Esophagus (tissue), 2 donors: Measurements from ENCODE around the gene UBE2F. TPM values are rescaled to one million over a fixed set of nuclear protein-coding genes. Genes with fewer than 3 reads are reported as not detected.

Source experiments
- H3K27ac ChIP-seq, 2 donors: one replicate each; pipeline ENCODE4 v1.5.1; 2013; ENCODE audit warnings: low read depth in 2 of 2, mild to moderate bottlenecking in 2 of 2, inconsistent platforms in 1 of 2, low read length in 1 of 2, moderate library complexity in 1 of 2
- H3K27me3 ChIP-seq, 2 donors: one replicate each; pipeline ENCODE4 v1.6.1; 2013; ENCODE audit warnings: low read length in 2 of 2, control low read depth in 1 of 2, mild to moderate bottlenecking in 1 of 2; ENCODE audit not compliant: insufficient read depth in 2 of 2, control insufficient read depth in 1 of 2
- H3K36me3 ChIP-seq, 2 donors: one replicate each; pipeline ENCODE4 v1.6.1; 2013; ENCODE audit warnings: low read length in 1 of 2; ENCODE audit not compliant: control insufficient read depth in 2 of 2, insufficient read depth in 2 of 2
- H3K4me1 ChIP-seq, 2 donors: one replicate each; pipeline ENCODE4 v1.6.1; 2013; ENCODE audit warnings: low read length in 1 of 2; ENCODE audit not compliant: control insufficient read depth in 2 of 2, insufficient read depth in 2 of 2
- H3K4me3 ChIP-seq, 2 donors: one replicate each; pipeline ENCODE4 v1.5.1; 2013; ENCODE audit warnings: low read length in 2 of 2, mild to moderate bottlenecking in 2 of 2, low read depth in 1 of 2, moderate library complexity in 1 of 2
- H3K9me3 ChIP-seq, 2 donors: one replicate each; pipeline ENCODE4 v1.6.1; 2013; ENCODE audit warnings: mild to moderate bottlenecking in 2 of 2, low read depth in 1 of 2, low read length in 1 of 2, moderate library complexity in 1 of 2; ENCODE audit not compliant: control insufficient read depth in 2 of 2, insufficient read depth in 1 of 2
- WGBS, 2 donors: extraction: QIAGEN DNeasy Blood & Tissue Kit; methylation state at CpG; one replicate each; pipeline ENCODE4 v1.1.7; 2013; 5-methylcytosine and 5-hydroxymethylcytosine counted together
- polyA plus RNA-seq, 2 donors: library from polyadenylated mRNA; stranded (reverse); fragments of 200-250 nt; gene quantifications; one replicate each; pipeline ENCODE4 v1.2.3, GENCODE V29; 2013
- donor health status: healthy with polysubstance abuse.
- donor health status: Bipolar disorder and iron deficiency.

UBE2F gene
- polyA plus RNA-seq, 2 donors, result 45.5 to 52.3 TPM

- 86 to 87% methylated on average over 4 of the region's 4 CpGs for WGBS, 2 donors
- no peaks in the 10 kb centered on the region for H3K9me3 ChIP-seq
- H3K27ac ChIP-seq, result no peak overlapping the region
- H3K27me3 ChIP-seq, result no peaks in the 10 kb centered on the region
- H3K4me3 ChIP-seq, result no peak overlapping the region
- no peaks in the 10 kb centered on the region for H3K4me1 ChIP-seq
- peaks cover 0 to 3% of the 10 kb centered on the region in 2 donors for H3K36me3 ChIP-seq
Observed at GRCh38 chr2:238021327-238021726, 54.5 kb downstream of the UBE2F start.

- Histone ChIP-seq H3K27ac (no peak overlapping the region), H3K9me3 (no peaks in the 10 kb centered on the region), H3K4me3 (no peak overlapping the region), H3K27me3 (no peaks in the 10 kb centered on the region), H3K4me1 (no peaks in the 10 kb centered on the region), H3K36me3 (peaks cover 0 to under 1% of the 10 kb centered on the region in 2 donors)
- WGBS, 2 donors, result 88 to 91% methylated on average over 5 of the region's 5 CpGs
Observed at GRCh38 chr2:238022594-238023157, 55.9 kb downstream of the UBE2F start.

- Histone ChIP-seq H3K9me3 (no peaks in the 10 kb centered on the region), H3K4me1 (no peaks in the 10 kb centered on the region), H3K4me3 (no peak overlapping the region), H3K36me3 (peaks cover 0 to 2% of the 10 kb centered on the region in 2 donors), H3K27me3 (no peaks in the 10 kb centered on the region), H3K27ac (no peak overlapping the region)
- 99 to 100% methylated on average over 2 of the region's 2 CpGs for WGBS, 2 donors
Observed at GRCh38 chr2:238023608-238024007, 56.8 kb downstream of the UBE2F start.

DNA sequence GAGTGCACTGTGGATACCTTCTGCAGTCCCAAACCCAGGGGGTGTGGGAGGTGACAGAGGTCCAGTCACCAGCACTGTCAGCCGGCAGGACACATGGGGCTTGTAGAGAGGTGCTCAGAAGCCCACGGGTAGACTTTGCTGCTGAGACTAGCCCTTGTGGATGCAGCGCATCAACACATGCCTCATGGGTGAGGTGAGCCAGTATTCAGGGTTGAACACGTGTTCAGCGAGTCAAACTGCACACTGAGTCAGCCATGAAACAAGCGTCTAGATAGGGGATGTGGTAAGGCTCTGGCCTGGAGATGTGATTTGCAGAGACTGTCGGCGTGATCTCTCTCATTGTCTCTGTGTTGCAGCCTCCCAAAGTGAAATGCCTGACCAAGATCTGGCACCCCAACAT, 58.2 kb downstream of the UBE2F start:
- WGBS, 2 donors, result 60 to 77% methylated on average over 8 of the region's 8 CpGs
- Histone ChIP-seq H3K4me1 (no peaks in the 10 kb centered on the region), H3K9me3 (no peaks in the 10 kb centered on the region), H3K4me3 (no peak overlapping the region), H3K27ac (peak overlapping the region in 1 of 2 donors; percentile 34), H3K27me3 (no peaks in the 10 kb centered on the region), H3K36me3 (peaks cover 0 to 2% of the 10 kb centered on the region in 2 donors)

- Histone ChIP-seq H3K4me3 (no peak overlapping the region), H3K27ac (peak overlapping the region in 1 of 2 donors; percentile 18), H3K9me3 (no peaks in the 10 kb centered on the region), H3K36me3 (peaks cover 0 to 9% of the 10 kb centered on the region in 2 donors), H3K27me3 (no peaks in the 10 kb centered on the region), H3K4me1 (peaks cover 0 to 2% of the 10 kb centered on the region in 2 donors)
- WGBS, 2 donors, result 59 to 60% methylated on average over 9 of the region's 9 CpGs
Observed at GRCh38 chr2:238025741-238026360, 59.0 kb downstream of the UBE2F start.

DNA sequence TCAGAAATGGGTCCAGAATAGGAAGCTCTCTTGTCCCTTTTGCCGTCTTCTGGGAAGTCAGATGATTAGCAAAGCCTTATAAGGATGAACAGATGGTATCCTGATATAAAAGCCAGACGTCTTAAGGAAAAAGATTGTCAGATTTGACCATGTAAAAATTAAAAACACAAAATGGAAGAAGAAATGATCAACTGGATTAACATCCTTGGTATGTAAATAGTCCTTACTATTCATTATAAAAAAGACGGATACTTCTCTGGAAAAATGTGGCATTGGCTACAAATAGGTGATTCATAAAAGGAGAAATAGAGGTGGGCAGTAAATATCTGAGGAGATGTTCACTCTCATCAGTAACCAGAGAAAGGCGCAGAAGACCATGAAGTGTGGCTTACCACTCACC, 60.2 kb downstream of the UBE2F start:
- Histone ChIP-seq H3K4me3 (no peak overlapping the region), H3K9me3 (no peaks in the 10 kb centered on the region), H3K4me1 (peaks cover 4 to 5% of the 10 kb centered on the region in 2 donors), H3K27ac (no peak overlapping the region), H3K27me3 (no peaks in the 10 kb centered on the region), H3K36me3 (peaks cover 3 to 14% of the 10 kb centered on the region in 2 donors)
- WGBS, 2 donors, result 78 to 81% methylated on average over 4 of the region's 4 CpGs

GRCh38 chr2:238027591-238028415, 61.0 kb downstream of the UBE2F start:
- H3K9me3 ChIP-seq, result no peaks in the 10 kb centered on the region
- no peak overlapping the region for H3K27ac ChIP-seq
- peaks cover 5% of the 10 kb centered on the region in 2 donors for H3K4me1 ChIP-seq
- H3K27me3 ChIP-seq, result no peaks in the 10 kb centered on the region
- WGBS, 2 donors, result 84 to 86% methylated on average over 9 of the region's 9 CpGs
- peaks cover 3 to 14% of the 10 kb centered on the region in 2 donors for H3K36me3 ChIP-seq
- H3K4me3 ChIP-seq, result no peak overlapping the region

GRCh38 chr2:238029853-238030252, 63.0 kb downstream of the UBE2F start:
- Histone ChIP-seq H3K27ac (no peak overlapping the region), H3K4me3 (no peak overlapping the region), H3K4me1 (peaks cover 5 to 11% of the 10 kb centered on the region in 2 donors), H3K36me3 (peaks cover 3 to 14% of the 10 kb centered on the region in 2 donors), H3K9me3 (no peaks in the 10 kb centered on the region), H3K27me3 (no peaks in the 10 kb centered on the region)
- 97 to 99% methylated on average over 3 of the region's 3 CpGs for WGBS, 2 donors

DNA sequence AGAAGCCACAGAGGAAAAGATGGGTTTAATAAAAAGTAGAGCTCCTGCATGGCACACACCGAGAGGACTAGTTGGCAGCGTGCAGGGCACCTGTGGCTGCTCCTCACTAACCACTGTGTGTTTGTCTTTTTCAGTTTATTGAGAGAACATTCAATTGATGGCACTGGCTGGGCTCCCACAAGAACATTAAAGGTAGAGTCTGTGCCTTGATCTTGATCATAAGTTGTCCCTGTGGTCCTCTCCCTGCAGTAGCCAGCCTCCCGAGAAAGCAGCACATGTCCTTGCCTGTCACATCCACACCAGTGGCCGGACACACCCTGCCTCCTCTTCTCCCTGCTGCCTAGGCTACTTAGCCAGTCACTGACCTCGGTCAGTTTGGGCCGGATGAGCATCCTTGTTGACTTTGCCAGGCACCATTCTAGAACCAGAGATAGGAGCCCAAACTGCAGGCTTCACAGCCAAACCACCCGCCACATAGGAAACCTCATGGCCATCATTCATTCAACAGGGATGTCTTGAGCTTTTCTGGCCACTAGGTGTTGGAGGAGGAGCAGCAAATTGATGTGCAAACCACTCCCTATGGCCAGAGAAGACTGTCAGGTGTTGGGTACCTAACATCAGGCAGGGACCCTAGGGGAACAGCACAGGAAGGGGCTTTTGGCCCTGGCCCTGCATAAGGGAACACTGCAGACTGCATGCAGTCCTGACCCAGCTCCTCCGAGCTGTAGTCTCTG, 63.8 kb downstream of the UBE2F start:
- Histone ChIP-seq H3K9me3 (no peaks in the 10 kb centered on the region), H3K27ac (no peak overlapping the region), H3K4me3 (no peak overlapping the region), H3K4me1 (peaks cover 5 to 11% of the 10 kb centered on the region in 2 donors), H3K27me3 (no peaks in the 10 kb centered on the region), H3K36me3 (peaks cover 3 to 17% of the 10 kb centered on the region in 2 donors)
- 87 to 89% methylated on average over 8 of the region's 8 CpGs for WGBS, 2 donors
